Stimulated activated CD8-positive, alpha-beta memory T cell treated with anti-CD3 and anti-CD28 coated beads, Interleukin-4, amount 100 ng/mL, for 24 hours (primary cell): ENCODE data around the gene MARCHF5.

Experiments
- DNase-seq: peaks from one replicate; pipeline ENCODE4 v3.0.0-alpha.2; 2020; ENCODE audit warnings: low read depth

The MARCHF5 gene, protein sequence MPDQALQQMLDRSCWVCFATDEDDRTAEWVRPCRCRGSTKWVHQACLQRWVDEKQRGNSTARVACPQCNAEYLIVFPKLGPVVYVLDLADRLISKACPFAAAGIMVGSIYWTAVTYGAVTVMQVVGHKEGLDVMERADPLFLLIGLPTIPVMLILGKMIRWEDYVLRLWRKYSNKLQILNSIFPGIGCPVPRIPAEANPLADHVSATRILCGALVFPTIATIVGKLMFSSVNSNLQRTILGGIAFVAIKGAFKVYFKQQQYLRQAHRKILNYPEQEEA

DNA sequence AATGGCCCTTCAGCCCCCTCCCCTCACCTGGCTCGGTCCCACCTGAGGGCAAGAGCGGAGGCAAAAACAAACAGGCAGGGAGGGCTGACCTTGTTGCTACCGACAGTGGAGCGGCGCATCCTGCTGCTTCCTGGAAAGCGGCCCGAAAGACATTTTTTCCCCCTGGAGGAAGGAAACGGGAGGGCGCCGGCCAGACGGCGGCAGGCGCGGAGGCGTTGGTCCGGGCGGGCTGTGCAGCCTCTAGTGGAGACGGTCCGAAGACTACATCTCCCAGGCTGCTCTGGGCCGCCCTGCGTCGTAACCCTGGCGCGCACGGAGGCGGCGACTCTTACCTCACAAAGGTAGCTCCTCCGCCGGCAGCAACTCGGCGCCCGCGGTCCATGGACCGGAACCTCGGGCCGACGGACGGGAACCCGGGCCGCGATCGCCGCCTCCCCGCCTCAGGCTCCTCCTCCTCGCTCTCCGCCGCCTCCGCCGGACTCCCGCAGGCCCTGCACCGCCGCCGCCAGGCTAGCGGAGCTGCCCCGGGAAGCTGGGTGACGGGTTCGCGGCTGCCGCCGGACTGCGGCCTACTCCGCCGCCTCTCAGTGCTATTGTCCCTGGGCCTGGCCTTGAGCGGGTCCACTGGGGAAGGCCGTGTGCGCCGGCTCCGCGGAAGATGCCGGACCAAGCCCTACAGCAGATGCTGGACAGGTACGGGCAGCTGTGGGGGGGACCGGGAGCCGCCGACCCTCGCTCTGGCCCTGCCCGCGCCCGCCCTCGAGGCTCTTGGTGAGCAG is at the start of gene MARCHF5, which contains the start of gene CPEB3:
TSS of gene MARCHF5 (plus strand) at position 331 of the 779 bp plus-strand sequence. CDS start at position 659, 328 bp downstream.
TSS of gene CPEB3 (minus strand) at position 242 of the 779 bp plus-strand sequence. CDS start 50,728 bp downstream, outside the sequence.
- peak; percentile 88 for DNase-seq

- DNase-seq: no peak
Measured at GRCh38 chr10:92241501-92241900, 49.5 kb upstream of the MARCHF5 start.

GRCh38 chr10:92242380-92242779 is 48.6 kb upstream of the MARCHF5 start:
- no peak for DNase-seq

DNA sequence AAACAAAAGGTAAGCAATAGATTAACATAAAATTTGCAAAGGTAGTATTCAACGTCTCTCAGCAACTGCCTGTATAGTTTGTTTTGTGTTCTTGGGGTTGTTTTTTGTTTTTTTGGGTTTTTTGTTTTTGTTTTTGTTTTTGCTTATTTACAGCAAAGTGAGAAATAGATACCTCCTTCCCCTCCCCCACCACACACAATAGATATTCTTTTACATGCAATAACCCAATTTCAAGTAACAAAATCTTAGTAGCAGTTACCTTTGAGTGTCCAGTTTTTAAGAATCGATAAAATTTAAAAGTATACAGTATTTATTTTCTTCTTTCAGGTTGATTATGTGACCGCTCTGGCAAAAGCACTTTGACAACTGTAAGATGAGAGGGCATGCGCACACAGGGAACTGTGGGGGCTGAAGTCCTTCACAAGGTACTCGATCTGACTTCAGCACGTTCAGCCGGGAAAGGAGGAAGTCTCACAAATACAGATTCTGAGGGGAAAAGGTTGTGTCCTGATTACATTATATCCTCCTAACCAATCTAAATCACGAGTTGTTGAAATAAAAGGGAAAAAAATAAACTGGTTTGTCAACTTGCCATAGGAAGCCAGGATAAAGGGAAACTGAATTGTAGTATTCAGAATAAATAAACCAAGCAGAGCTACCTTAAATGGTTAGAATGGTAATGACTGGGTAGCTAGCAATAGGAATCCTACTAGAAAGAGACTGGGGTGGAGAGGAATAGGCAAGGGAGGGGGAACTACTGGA is 47.9 kb upstream of the MARCHF5 start:
- DNase-seq: peak; percentile 19

- DNase-seq: no peak
Measured at GRCh38 chr10:92244796-92245195, 46.2 kb upstream of the MARCHF5 start.

DNA sequence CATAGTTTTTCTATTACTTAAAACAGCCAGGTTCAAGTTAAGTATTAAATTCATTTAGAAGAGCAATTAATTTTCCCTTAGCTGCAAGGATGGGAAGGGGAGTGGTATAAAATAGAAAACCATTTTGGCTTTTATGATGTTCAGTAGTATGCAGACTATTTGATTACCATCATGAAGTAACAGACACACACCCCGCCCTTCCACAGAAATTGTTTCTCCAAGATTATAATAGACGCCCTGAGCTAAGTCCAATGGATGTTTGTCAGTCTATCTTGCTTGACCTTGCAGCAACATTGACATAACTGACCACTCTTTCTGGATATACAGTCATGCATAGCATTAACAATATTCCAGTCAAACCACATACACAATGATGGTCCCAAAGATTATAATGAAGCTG is 42.4 kb upstream of the MARCHF5 start:
- no peak for DNase-seq

GRCh38 chr10:92263396-92263795 is 27.6 kb upstream of the MARCHF5 start:
- no peak for DNase-seq

DNA sequence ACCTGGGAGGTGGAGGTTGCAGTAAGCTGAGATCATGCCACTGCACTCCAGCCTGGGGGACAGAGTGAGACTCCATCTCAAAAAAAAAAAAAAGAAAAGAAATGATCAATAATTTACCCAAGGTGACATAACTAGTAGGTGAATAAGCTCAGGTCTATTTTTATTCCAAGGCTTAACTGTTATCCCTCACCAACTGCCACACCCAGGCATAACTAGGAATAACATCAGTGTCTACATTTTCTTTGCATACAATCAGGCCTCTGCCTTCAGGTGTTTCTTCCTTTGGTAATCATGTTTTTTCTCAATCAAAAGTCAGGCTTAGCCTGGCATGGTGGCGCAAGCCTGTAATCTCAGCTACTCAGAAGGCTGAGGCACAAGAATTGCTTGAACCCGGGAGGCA is 26.7 kb upstream of the MARCHF5 start:
- no peak for DNase-seq

DNA sequence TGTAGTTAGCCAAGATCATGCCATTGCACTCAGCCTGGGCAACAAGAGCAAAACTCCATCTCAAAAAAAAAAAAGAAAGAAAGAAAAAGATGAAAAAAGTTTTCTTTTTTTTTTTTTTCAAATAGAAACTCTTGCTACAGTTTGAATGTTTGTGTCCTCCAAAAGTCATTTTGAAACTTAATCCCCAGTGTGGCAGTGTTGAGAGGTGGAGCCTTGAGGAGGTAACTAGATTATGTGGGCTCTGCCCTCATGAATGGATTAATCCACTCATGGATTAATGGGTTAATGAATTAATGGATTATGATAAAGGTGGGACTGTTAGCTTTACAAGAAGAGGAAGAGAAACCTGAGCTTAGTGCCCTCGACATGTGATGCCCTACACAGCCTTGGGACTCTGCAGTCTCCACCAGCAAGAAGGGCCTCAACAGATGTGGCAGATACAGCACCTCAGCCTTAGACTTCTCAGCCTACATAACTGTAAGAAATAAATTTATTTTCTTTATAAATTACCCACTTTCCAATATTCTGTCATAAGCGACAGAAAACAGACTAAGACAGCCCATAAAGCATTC is 25.2 kb upstream of the MARCHF5 start:
- DNase-seq: no peak

DNA sequence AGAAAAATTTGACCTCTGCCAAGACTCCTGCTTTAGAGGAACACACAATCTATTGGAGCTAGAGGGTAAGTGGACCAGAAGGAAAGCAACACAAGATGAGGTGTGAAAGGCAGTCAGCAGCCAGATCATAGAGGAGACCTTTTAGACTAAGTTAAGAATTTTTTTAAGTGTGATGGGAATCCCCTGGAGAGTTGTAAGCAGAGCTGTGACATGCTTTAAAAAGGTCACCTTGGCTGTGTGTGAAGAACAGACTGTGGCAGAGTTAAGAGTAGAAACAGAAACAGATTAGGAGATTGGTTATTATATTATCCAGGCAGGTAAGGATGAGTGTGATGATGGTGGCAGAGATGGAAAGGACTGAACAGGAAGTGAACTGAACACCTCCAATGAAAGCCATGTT is 23.6 kb upstream of the MARCHF5 start:
- DNase-seq: no peak

DNA sequence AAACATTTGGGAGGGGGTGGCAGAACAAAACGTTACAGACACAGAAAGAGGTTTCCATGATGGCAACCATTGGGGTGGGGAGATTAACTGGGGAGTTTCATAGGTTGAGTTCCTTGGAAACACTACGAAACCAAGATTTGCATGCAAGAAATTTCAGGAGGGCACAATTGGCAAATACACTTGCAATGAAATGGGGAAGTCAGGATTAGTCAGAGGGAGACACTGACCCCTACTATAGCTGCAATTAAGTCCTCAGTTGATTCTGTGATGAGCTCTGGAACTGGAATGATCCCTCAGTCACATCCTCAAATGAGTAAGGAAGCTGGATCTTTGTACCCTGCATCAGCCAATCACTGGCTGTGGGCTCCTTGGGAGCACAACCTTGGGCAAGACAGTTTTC is 22.2 kb upstream of the MARCHF5 start:
- no peak for DNase-seq

DNA sequence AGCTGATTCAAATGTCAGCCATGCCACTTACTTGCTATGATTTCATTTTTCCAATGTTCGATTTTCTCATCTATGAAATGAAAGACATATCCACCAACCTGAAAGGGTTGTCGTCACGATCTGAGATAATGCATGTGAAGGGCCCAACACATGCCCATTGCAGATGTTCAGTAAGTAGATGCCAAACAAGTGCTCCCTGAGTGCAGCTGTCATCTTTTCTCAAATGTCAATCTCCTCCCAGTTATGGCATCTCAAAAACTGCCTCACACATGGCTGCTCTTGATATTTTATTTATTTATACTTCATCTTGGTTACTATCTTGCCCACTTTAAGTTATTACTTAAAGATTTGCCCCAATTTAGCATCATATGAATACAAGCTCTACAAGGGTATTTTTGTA is 16.9 kb upstream of the MARCHF5 start:
- DNase-seq: no peak

- DNase-seq: no peak
Measured at GRCh38 chr10:92278996-92279696, 11.8 kb upstream of the MARCHF5 start.

DNA sequence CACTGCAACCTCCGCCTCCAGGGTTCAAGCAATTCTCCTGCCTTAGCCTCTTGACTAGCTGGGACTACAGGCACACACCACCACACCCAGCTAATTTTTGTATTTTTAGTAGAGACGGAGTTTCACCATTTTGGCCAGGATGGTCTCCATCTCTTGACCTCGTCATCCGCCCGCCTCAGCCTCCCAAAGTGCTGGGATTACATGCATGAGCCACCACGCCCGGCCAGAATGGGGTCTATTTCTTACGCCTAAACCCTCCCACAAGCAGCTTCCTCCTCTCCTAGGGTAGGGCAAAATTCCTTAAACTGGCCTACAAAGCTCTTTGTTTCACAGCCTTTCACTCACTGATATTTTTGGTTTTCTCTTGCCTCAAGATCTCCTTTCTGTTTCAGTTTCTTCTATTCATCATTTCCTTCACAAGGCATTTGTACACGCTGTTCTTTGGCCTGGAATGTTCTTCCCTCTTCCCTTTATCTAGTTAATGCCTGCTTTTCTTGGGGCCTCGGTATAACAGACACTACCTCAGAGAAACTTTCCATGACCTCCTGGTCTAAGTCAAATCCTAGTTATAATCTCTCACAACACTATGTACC is 6.8 kb upstream of the MARCHF5 start:
- DNase-seq: no peak

- DNase-seq: no peak
Measured at GRCh38 chr10:92290076-92290836, 711 bp upstream of the MARCHF5 start.

DNA sequence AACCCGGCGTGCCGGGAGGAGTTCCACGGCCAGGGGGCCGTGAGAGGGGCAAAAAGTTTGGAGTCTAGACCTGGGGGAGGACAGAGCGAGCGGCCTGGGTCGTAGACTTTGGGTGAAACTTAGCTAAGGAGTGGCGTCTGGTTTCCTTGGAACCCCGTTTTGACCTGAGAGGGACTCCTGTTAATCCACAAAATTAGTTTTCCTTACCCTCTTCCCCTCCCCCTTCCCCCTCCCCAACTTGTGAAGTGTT is 574 bp downstream of the MARCHF5 start:
- no peak for DNase-seq

DNA sequence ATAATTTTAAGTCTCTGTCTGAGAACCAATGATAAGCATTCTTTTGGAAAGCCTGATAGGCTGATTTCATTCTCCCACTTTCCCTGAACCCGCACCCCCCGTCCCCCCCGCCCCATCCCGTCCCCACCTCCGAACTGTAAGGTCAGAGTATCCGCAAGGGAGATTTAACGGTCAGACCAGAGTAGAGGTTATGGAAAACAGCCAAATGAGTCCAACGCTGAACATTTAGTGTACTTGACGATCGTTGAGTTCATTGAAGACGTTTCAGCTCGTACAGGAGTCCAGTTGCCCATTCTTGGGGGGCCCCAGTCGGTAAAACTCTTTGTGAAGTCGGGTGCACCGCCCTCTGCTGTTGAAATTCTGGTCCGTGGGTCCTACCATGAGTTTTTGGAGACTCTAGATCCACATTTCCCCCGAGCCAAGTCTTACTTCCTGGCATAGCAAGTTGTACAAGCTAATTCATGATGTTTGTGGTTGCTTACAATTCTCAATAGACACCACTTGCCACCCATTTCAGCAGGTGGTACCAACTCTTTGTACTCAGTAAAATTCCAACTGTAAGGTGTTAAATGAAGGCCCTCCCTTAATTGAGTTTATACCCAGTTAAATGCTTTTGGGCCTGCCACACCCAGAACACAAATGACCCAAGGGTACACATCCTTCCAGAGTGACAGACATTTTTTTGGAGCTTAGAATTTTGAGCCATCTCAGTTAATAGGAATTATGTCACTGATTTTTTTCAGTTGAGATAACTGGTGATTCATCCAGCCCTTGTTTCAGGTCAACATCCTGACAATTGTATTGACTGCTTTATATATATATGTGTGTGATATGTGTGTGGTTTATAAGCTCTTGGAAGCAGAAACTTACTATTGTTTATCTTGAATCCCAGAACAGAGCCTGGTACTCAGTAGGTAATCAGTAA is 1.2 kb downstream of the MARCHF5 start:
- DNase-seq: peak; percentile 13

DNA sequence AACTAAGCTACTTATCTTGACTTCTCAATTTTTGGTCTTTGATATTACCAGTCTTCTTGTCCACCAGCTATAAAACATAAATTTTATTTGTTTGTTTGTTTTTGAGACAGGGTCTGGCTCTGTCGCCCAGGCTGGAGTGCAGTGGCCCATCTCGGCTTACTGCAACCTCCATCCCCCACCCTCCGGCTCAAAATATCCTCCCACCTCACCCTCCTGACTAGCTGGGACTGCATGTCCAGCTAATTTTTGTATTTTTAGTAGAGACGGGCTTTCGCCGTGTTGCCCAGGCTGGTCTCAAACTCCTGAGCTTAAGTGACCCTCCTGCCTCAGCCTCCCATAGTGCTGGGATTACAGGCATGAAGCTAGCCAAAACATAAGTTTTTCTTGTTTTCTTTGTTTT is 7.5 kb downstream of the MARCHF5 start:
- DNase-seq: no peak

DNA sequence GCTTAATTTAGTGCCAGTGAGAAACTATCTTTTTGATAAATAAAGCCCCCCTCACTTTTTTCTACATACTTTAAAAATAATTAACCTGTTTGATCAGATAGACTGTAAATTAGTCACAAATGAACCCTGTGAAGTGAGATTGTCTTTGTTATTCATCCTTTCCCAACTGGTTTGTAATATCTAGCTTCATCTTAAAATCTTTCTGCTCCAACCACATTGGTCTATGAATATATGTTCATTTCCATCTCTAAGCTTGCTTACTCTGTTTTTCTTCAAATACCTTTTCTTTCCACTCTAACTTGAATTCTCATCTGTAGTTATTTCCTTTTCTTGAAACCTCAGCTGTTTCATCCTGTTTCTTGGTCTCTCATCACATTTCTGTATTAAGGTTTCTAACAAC is 12.1 kb downstream of the MARCHF5 start:
- no peak for DNase-seq

GRCh38 chr10:92304061-92304460 is 13.1 kb downstream of the MARCHF5 start:
- no peak for DNase-seq
